Keratinocyte (primary cell): ENCODE results near the gene S100P. TPM values are rescaled to one million over a fixed set of nuclear protein-coding genes. Genes with fewer than 3 reads are reported as not detected.

Source experiments
- DNase-seq: peaks from one replicate; pipeline ENCODE4 v3.0.0-alpha.2; 2011; ENCODE audit warnings: low read depth, missing footprints, low spot score
- FAIRE-seq: peaks from 2 replicates; lab custom pipeline; 2011; peaks lifted over from hg19 to GRCh38; lab: Jason Lieb, UNC
- H2AFZ ChIP-seq: 2 replicates; pipeline ENCODE4 v1.6.0; 2012; ENCODE audit warnings: low read length, control low read depth, inconsistent platforms; ENCODE audit not compliant: control insufficient read depth
- H3K27ac ChIP-seq: 2 replicates; pipeline ENCODE4 v1.5.1; 2011; ENCODE audit warnings: low read length; ENCODE audit not compliant: control insufficient read depth, insufficient read depth
- H3K27me3 ChIP-seq: 3 replicates; pipeline ENCODE4 v1.6.0; 2011; ENCODE audit warnings: low read length; ENCODE audit not compliant: control insufficient read depth, insufficient read depth; ENCODE audit errors: extremely low read depth
- H3K36me3 ChIP-seq, 2 experiments: 2 replicates in 1 of 2; 3 replicates in 1 of 2; pipeline ENCODE4 v1.5.1; 2011; ENCODE audit warnings: low read length in 2 of 2, mild to moderate bottlenecking in 1 of 2; ENCODE audit not compliant: control insufficient read depth in 2 of 2, insufficient read depth in 2 of 2; ENCODE audit errors: extremely low read depth in 1 of 2
- H3K4me1 ChIP-seq: 3 replicates; pipeline ENCODE4 v1.5.1; 2011; ENCODE audit warnings: low read length; ENCODE audit not compliant: control insufficient read depth, insufficient read depth; ENCODE audit errors: extremely low read depth
- H3K4me2 ChIP-seq: 3 replicates; pipeline ENCODE4 v1.6.0; 2011; ENCODE audit warnings: low read depth, low read length; ENCODE audit not compliant: control insufficient read depth, insufficient read depth; ENCODE audit errors: extremely low read depth
- H3K4me3 ChIP-seq, 3 experiments: fragments of 200-600 bp in 1 of 3; sonication (generic) in 1 of 3; 2 replicates in 2 of 3; 3 replicates in 1 of 3; pipeline ENCODE4 v1.5.1; 2011 to 2016; ENCODE audit warnings: low read length in 3 of 3, mild to moderate bottlenecking in 3 of 3, control low read depth in 2 of 3, inconsistent platforms in 1 of 3, low read depth in 1 of 3, mixed read lengths in 1 of 3, mixed run types in 1 of 3, moderate library complexity in 1 of 3; ENCODE audit not compliant: control insufficient read depth in 2 of 3, insufficient read depth in 2 of 3; ENCODE audit errors: extremely low read depth in 1 of 3
- H3K79me2 ChIP-seq: 2 replicates; pipeline ENCODE4 v1.6.0; 2012; ENCODE audit warnings: low read length; ENCODE audit not compliant: control insufficient read depth, insufficient read depth
- H3K9ac ChIP-seq: 3 replicates; pipeline ENCODE4 v1.6.0; 2011; ENCODE audit warnings: low read length; ENCODE audit not compliant: control insufficient read depth, insufficient read depth; ENCODE audit errors: extremely low read depth
- H3K9me1 ChIP-seq: 3 replicates; pipeline ENCODE4 v1.6.0; 2011; ENCODE audit warnings: low read length; ENCODE audit not compliant: control insufficient read depth, insufficient read depth; ENCODE audit errors: extremely low read depth
- H3K9me3 ChIP-seq: 2 replicates; pipeline ENCODE4 v1.5.1; 2012; ENCODE audit warnings: low read depth, low read length; ENCODE audit not compliant: control insufficient read depth
- H4K20me1 ChIP-seq: 3 replicates; pipeline ENCODE4 v1.6.0; 2011; ENCODE audit warnings: low read length; ENCODE audit not compliant: control insufficient read depth, insufficient read depth; ENCODE audit errors: extremely low read depth
- CTCF ChIP-seq, 3 experiments: IDR thresholded peaks in 1 of 3; conservative IDR thresholded peaks in 1 of 3; optimal IDR thresholded peaks in 1 of 3; 2 replicates in 2 of 3; 3 replicates in 1 of 3; pipeline versions ENCODE3 to v1.5.1; 2011; ENCODE audit warnings: low read length in 3 of 3, mild to moderate bottlenecking in 3 of 3, moderate library complexity in 2 of 3, control low read depth in 1 of 3, inconsistent platforms in 1 of 3; ENCODE audit not compliant: insufficient read depth in 2 of 3; ENCODE audit errors: extremely low read depth in 1 of 3
- EZH2 ChIP-seq: IDR thresholded peaks from one replicate; pipeline ENCODE4 v1.6.1; 2012; ENCODE audit warnings: inconsistent platforms, mild to moderate bottlenecking, low read length, moderate library complexity
- dilution Hi-C: fragments of 300-500 bp; cut with MboI; formaldehyde crosslinking; loops from one replicate; pipeline ENCODE4 v1.7.0; 2020; ENCODE audit warnings: low sequenced_read_pairs; ENCODE audit not compliant: extremely low pct_ligation_motif_present
- polyA plus RNA-seq, 5 experiments: library from polyadenylated mRNA; depleted of rRNA in 3 of 5; stranded (reverse) in 3 of 5; stranded (forward) in 1 of 5; unstranded in 1 of 5; fragments of >200 nt; gene quantifications; 1 replicate in 1 of 5; 2 replicates in 3 of 5; 3 replicates in 1 of 5; pipeline versions ENCODE4 v1.2.1 to v1.2.3, GENCODE V29; 2011 to 2012; ENCODE audit warnings: missing spikeins in 2 of 5, low read depth in 1 of 5, low replicate concordance in 1 of 5

Gene S100P
- polyA plus RNA-seq, 1 donor (not counting 4 experiments of a cell fraction or from before 2014, with no cell fraction given) = 1.7 TPM

GRCh38 chr4:6687947-6688878 lies 5.5 kb upstream of the S100P start:
- no peaks in the 10 kb centered on the region for H4K20me1 ChIP-seq
- no peaks in the 10 kb centered on the region for H3K27me3 ChIP-seq
- DNase-seq = no peak
- H3K27ac ChIP-seq = peak overlapping the region; percentile 18
- no peak overlapping the region for H3K4me3 ChIP-seq
- FAIRE-seq = no peak
- no peak overlapping the region for H2AFZ ChIP-seq
- no peaks in the 10 kb centered on the region for H3K36me3 ChIP-seq
- peak overlapping the region; percentile 24 for H3K9ac ChIP-seq
- dilution Hi-C loops = no loop called here
- H3K4me1 ChIP-seq = peaks cover 17% of the 10 kb centered on the region
- peak overlapping the region; percentile 19 for H3K4me2 ChIP-seq
- H3K79me2 ChIP-seq = no peaks in the 10 kb centered on the region
- TF ChIP-seq EZH2 = no peak
- TF ChIP-seq CTCF (optimal IDR thresholded peaks at IDR 0.05 in 1 of 3, IDR thresholded peaks at IDR 0.05 in 1 of 3, conservative IDR thresholded peaks at IDR 0.05 in 1 of 3; ENCODE audit: extremely low read depth in 1 of 3, insufficient read depth in 2 of 3, low read length in 3 of 3) = no peak
- no peaks in the 10 kb centered on the region for H3K9me1 ChIP-seq
- H3K9me3 ChIP-seq = no peaks in the 10 kb centered on the region

GRCh38 chr4:6688879-6689505 lies 4.7 kb upstream of the S100P start:
- peaks cover 17% of the 10 kb centered on the region for H3K4me1 ChIP-seq
- H3K27ac ChIP-seq = peak overlapping the region; percentile 23
- no peaks in the 10 kb centered on the region for H4K20me1 ChIP-seq
- dilution Hi-C loops = no loop called here
- H3K79me2 ChIP-seq = no peaks in the 10 kb centered on the region
- DNase-seq (peak; percentile 64), FAIRE-seq (peak; percentile 92)
- H3K9me1 ChIP-seq = no peaks in the 10 kb centered on the region
- H3K27me3 ChIP-seq = no peaks in the 10 kb centered on the region
- H3K9me3 ChIP-seq = no peaks in the 10 kb centered on the region
- peak overlapping the region; percentile 19 for H3K4me2 ChIP-seq
- TF ChIP-seq EZH2 (no peak), CTCF (optimal IDR thresholded peaks at IDR 0.05 in 1 of 3, IDR thresholded peaks at IDR 0.05 in 1 of 3, conservative IDR thresholded peaks at IDR 0.05 in 1 of 3; ENCODE audit: extremely low read depth in 1 of 3, insufficient read depth in 2 of 3, low read length in 3 of 3) (peak in 1 of 3 experiments; percentile 14)
- peak overlapping the region; percentile 8 for H2AFZ ChIP-seq
- no peak overlapping the region for H3K4me3 ChIP-seq
- no peaks in the 10 kb centered on the region for H3K36me3 ChIP-seq
- no peak overlapping the region for H3K9ac ChIP-seq
